ENCODE measurements around the gene ZNF521.

The ZNF521 gene

DNA sequence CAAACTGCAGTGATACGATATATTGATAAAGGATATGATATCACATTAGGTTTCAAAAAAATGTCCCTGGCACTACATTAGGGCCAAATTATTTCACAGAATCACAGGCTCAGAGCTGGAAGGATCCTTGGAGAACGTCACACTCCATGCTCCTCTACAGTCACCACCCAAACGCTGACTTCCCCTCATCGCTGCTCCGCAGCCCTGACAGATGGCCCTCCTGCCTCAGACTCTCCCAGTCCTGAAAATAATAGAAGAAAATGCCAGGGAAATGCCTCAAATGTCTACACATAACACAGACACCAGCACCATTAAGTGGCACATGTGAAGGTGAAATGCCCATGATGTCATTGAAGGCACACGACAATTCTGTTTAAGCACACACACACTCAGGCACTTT, 72.0 kb downstream of the ZNF521 start:
- no peaks in the 10 kb centered on the region for H4K20me1 ChIP-seq (ENCODE audit: low read depth, low read length)
- H3K9me2 ChIP-seq (replicated peaks; ENCODE audit: insufficient read depth, low read length) = no peaks in the 10 kb centered on the region
- H3F3A ChIP-seq (ENCODE audit: insufficient read depth) = no peaks in the 10 kb centered on the region
- no peak overlapping the region for H3K4me2 ChIP-seq (ENCODE audit: low read depth, low read length, poor library complexity, severe bottlenecking)
- no peaks in the 10 kb centered on the region for H3K79me2 ChIP-seq (ENCODE audit: insufficient read depth, low read length)
- no peaks in the 10 kb centered on the region for H3K27me3 ChIP-seq (ENCODE audit: low read length)
- no peak overlapping the region for H2AFZ ChIP-seq (ENCODE audit: low read depth, low read length, severe bottlenecking)
- H3K4me3 ChIP-seq (ENCODE audit: insufficient read depth, low read length, poor library complexity, severe bottlenecking) = no peak overlapping the region
- H3K9me3 ChIP-seq (ENCODE audit: insufficient read depth, low read length) = no peaks in the 10 kb centered on the region
- TF ChIP-seq, protein P1, sequence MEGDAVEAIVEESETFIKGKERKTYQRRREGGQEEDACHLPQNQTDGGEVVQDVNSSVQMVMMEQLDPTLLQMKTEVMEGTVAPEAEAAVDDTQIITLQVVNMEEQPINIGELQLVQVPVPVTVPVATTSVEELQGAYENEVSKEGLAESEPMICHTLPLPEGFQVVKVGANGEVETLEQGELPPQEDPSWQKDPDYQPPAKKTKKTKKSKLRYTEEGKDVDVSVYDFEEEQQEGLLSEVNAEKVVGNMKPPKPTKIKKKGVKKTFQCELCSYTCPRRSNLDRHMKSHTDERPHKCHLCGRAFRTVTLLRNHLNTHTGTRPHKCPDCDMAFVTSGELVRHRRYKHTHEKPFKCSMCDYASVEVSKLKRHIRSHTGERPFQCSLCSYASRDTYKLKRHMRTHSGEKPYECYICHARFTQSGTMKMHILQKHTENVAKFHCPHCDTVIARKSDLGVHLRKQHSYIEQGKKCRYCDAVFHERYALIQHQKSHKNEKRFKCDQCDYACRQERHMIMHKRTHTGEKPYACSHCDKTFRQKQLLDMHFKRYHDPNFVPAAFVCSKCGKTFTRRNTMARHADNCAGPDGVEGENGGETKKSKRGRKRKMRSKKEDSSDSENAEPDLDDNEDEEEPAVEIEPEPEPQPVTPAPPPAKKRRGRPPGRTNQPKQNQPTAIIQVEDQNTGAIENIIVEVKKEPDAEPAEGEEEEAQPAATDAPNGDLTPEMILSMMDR (IDR thresholded peaks at IDR 0.05; ENCODE audit: insufficient read depth, low read length, poor library complexity, severe bottlenecking) = no peak
- TF ChIP-seq EZH2phosphoT487 (conservative IDR thresholded peaks at IDR 0.05; ENCODE audit: low read length) = no peak
- H3K36me3 ChIP-seq (ENCODE audit: low read length) = no peaks in the 10 kb centered on the region
- no peak overlapping the region for H3K9ac ChIP-seq (ENCODE audit: low read length)
- H3K27ac ChIP-seq (ENCODE audit: low read depth, low read length) = no peak overlapping the region

- TF ChIP-seq EZH2phosphoT487 (conservative IDR thresholded peaks at IDR 0.05; ENCODE audit: low read length) = no peak
- H3K9ac ChIP-seq (ENCODE audit: low read length) = no peak overlapping the region
- H4K20me1 ChIP-seq (ENCODE audit: low read depth, low read length) = no peaks in the 10 kb centered on the region
- no peak overlapping the region for H2AFZ ChIP-seq (ENCODE audit: low read depth, low read length, severe bottlenecking)
- H3K4me3 ChIP-seq (ENCODE audit: insufficient read depth, low read length, poor library complexity, severe bottlenecking) = no peak overlapping the region
- no peak overlapping the region for H3K4me2 ChIP-seq (ENCODE audit: low read depth, low read length, poor library complexity, severe bottlenecking)
- no peaks in the 10 kb centered on the region for H3K36me3 ChIP-seq (ENCODE audit: low read length)
- H3K9me3 ChIP-seq (ENCODE audit: insufficient read depth, low read length) = no peaks in the 10 kb centered on the region
- no peaks in the 10 kb centered on the region for H3K27me3 ChIP-seq (ENCODE audit: low read length)
- no peak overlapping the region for H3K27ac ChIP-seq (ENCODE audit: low read depth, low read length)
- H3K9me2 ChIP-seq (replicated peaks; ENCODE audit: insufficient read depth, low read length) = no peaks in the 10 kb centered on the region
- H3F3A ChIP-seq (ENCODE audit: insufficient read depth) = no peaks in the 10 kb centered on the region
- no peaks in the 10 kb centered on the region for H3K79me2 ChIP-seq (ENCODE audit: insufficient read depth, low read length)
These were observed 72.4 kb downstream of the ZNF521 start for GRCh38 chr18:25279556-25279955.

DNA sequence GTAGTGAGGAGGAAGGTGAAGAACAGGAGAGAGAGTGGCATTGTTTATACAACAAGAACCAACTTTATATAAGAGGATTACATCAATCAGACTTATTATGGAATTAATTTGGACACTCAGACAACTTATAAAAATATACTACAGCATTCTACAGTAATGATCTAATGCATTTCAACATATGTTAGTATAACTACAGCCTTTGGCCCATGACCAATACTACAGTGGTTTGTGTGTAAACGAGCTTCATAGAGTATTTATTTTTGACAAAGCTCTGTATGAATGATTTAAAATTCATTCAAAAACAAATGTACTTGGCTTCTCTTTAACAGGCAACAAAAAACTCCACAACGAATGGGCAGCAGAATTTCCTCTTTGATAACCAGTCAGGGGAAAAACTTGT, 72.8 kb downstream of the ZNF521 start:
- Histone ChIP-seq H3K4me3 (ENCODE audit: insufficient read depth, low read length, poor library complexity, severe bottlenecking) (no peak overlapping the region), H3K9me2 (replicated peaks; ENCODE audit: insufficient read depth, low read length) (no peaks in the 10 kb centered on the region), H3K9me3 (ENCODE audit: insufficient read depth, low read length) (no peaks in the 10 kb centered on the region), H3K36me3 (ENCODE audit: low read length) (no peaks in the 10 kb centered on the region), H3K4me2 (ENCODE audit: low read depth, low read length, poor library complexity, severe bottlenecking) (no peak overlapping the region), H3K9ac (ENCODE audit: low read length) (no peak overlapping the region), H3K79me2 (ENCODE audit: insufficient read depth, low read length) (no peaks in the 10 kb centered on the region), H2AFZ (ENCODE audit: low read depth, low read length, severe bottlenecking) (no peak overlapping the region), H4K20me1 (ENCODE audit: low read depth, low read length) (no peaks in the 10 kb centered on the region), H3K27ac (ENCODE audit: low read depth, low read length) (no peak overlapping the region), H3F3A (ENCODE audit: insufficient read depth) (no peaks in the 10 kb centered on the region), H3K27me3 (ENCODE audit: low read length) (no peaks in the 10 kb centered on the region)
- no peak for TF ChIP-seq EZH2phosphoT487 (conservative IDR thresholded peaks at IDR 0.05; ENCODE audit: low read length)
- TF ChIP-seq, protein P1 (IDR thresholded peaks at IDR 0.05; ENCODE audit: insufficient read depth, low read length, poor library complexity, severe bottlenecking) = no peak

- H3K9me2 ChIP-seq (replicated peaks; ENCODE audit: insufficient read depth, low read length) = no peaks in the 10 kb centered on the region
- H4K20me1 ChIP-seq (ENCODE audit: low read depth, low read length) = no peaks in the 10 kb centered on the region
- H3F3A ChIP-seq (ENCODE audit: insufficient read depth) = no peaks in the 10 kb centered on the region
- H3K36me3 ChIP-seq (ENCODE audit: low read length) = no peaks in the 10 kb centered on the region
- no peaks in the 10 kb centered on the region for H3K27me3 ChIP-seq (ENCODE audit: low read length)
- H3K9ac ChIP-seq (ENCODE audit: low read length) = no peak overlapping the region
- no peaks in the 10 kb centered on the region for H3K9me3 ChIP-seq (ENCODE audit: insufficient read depth, low read length)
- TF ChIP-seq EZH2phosphoT487 (conservative IDR thresholded peaks at IDR 0.05; ENCODE audit: low read length) = no peak
- TF ChIP-seq, protein P1 (IDR thresholded peaks at IDR 0.05; ENCODE audit: insufficient read depth, low read length, poor library complexity, severe bottlenecking) = no peak
- no peak overlapping the region for H3K4me2 ChIP-seq (ENCODE audit: low read depth, low read length, poor library complexity, severe bottlenecking)
- H3K4me3 ChIP-seq (ENCODE audit: insufficient read depth, low read length, poor library complexity, severe bottlenecking) = no peak overlapping the region
- no peaks in the 10 kb centered on the region for H3K79me2 ChIP-seq (ENCODE audit: insufficient read depth, low read length)
- H2AFZ ChIP-seq (ENCODE audit: low read depth, low read length, severe bottlenecking) = no peak overlapping the region
- H3K27ac ChIP-seq (ENCODE audit: low read depth, low read length) = no peak overlapping the region
These were observed 73.6 kb downstream of the ZNF521 start for GRCh38 chr18:25278394-25278793.

All from SU-DHL-6 (cell line).